ENCODE measurements around the gene ZNF253. TPM values are rescaled to one million over a fixed set of nuclear protein-coding genes. Genes with fewer than 3 reads are reported as not detected.
A peak's percentile ranks its signal among the peaks of the same experiment; 100 is the strongest.
"Not testable (repeated sequence)": the region's sequence is repeated elsewhere in the genome, so short reads cannot be mapped to it uniquely, and the experiment has no call there.

ZNF253 gene
- 3.5 TPM for polyA plus RNA-seq (2012; ENCODE audit: missing spikeins)

- FAIRE-seq (peak; percentile 78), DNase-seq (ENCODE audit: insufficient read length) (peak; percentile 69)
- peak; percentile 92 for TF ChIP-seq POLR2A (IDR thresholded peaks at IDR 0.05; ENCODE audit: low read depth, low read length)
- TF ChIP-seq POLR2AphosphoS5 (IDR thresholded peaks at IDR 0.05; ENCODE audit: low read depth, low read length), result peak; percentile 93
- TF ChIP-seq TAF1 (IDR thresholded peaks at IDR 0.05; ENCODE audit: borderline replicate concordance, low read depth, low read length), result peak; percentile 72; the same call in 1 of the 2 replicates
Measured at GRCh38 chr19:19865750-19866610, at the start of gene ZNF253. ZNF253 (plus strand) TSS chr19:19865882; CDS start chr19:19865997, 115 bp downstream.

- no peak for FAIRE-seq
- DNase-seq (ENCODE audit: insufficient read length), result no peak
- TF ChIP-seq POLR2A (IDR thresholded peaks at IDR 0.05; ENCODE audit: low read depth, low read length) (no peak), TAF1 (IDR thresholded peaks at IDR 0.05; ENCODE audit: borderline replicate concordance, low read depth, low read length) (no peak), POLR2AphosphoS5 (IDR thresholded peaks at IDR 0.05; ENCODE audit: low read depth, low read length) (no peak)
Measured at GRCh38 chr19:19816679-19817078, 49.0 kb upstream of the ZNF253 start.

- TF ChIP-seq TAF1 (IDR thresholded peaks at IDR 0.05; ENCODE audit: borderline replicate concordance, low read depth, low read length) (no peak), POLR2A (IDR thresholded peaks at IDR 0.05; ENCODE audit: low read depth, low read length) (no peak), POLR2AphosphoS5 (IDR thresholded peaks at IDR 0.05; ENCODE audit: low read depth, low read length) (no peak)
- FAIRE-seq, result no peak
Measured at GRCh38 chr19:19817357-19817756, 48.3 kb upstream of the ZNF253 start.

GRCh38 chr19:19820774-19821320 lies 44.8 kb upstream of the ZNF253 start:
- FAIRE-seq, result no peak
- no peak for TF ChIP-seq TAF1 (IDR thresholded peaks at IDR 0.05; ENCODE audit: borderline replicate concordance, low read depth, low read length)
- no peak for TF ChIP-seq POLR2AphosphoS5 (IDR thresholded peaks at IDR 0.05; ENCODE audit: low read depth, low read length)
- no peak for TF ChIP-seq POLR2A (IDR thresholded peaks at IDR 0.05; ENCODE audit: low read depth, low read length)

More at GRCh38 chr19:19817357-19817756, 48.3 kb upstream of the ZNF253 start:
- DNase-seq (ENCODE audit: insufficient read length), result no peak

GRCh38 chr19:19821366-19821951 lies 44.2 kb upstream of the ZNF253 start, which contains the start of gene ZNF506:
ZNF506 (minus strand) TSS chr19:19821750; CDS start chr19:19821603, 147 bp downstream.
- FAIRE-seq (peak; percentile 89), DNase-seq (ENCODE audit: insufficient read length) (peak; percentile 52)

More at GRCh38 chr19:19820774-19821320, 44.8 kb upstream of the ZNF253 start:
- no peak for DNase-seq (ENCODE audit: insufficient read length)

GRCh38 chr19:19821976-19822375 lies 43.7 kb upstream of the ZNF253 start:
- not testable (repeated sequence) for DNase-seq (ENCODE audit: insufficient read length); FAIRE-seq

More at GRCh38 chr19:19821366-19821951, 44.2 kb upstream of the ZNF253 start, which contains the start of gene ZNF506:
- peak; percentile 77; the same call in 1 of the 2 replicates for TF ChIP-seq TAF1 (IDR thresholded peaks at IDR 0.05; ENCODE audit: borderline replicate concordance, low read depth, low read length)
- peak; percentile 85 for TF ChIP-seq POLR2AphosphoS5 (IDR thresholded peaks at IDR 0.05; ENCODE audit: low read depth, low read length)
- TF ChIP-seq POLR2A (IDR thresholded peaks at IDR 0.05; ENCODE audit: low read depth, low read length), result peak; percentile 88

- FAIRE-seq (no peak), DNase-seq (ENCODE audit: insufficient read length) (no peak)
- TF ChIP-seq POLR2AphosphoS5 (IDR thresholded peaks at IDR 0.05; ENCODE audit: low read depth, low read length) (no peak), TAF1 (IDR thresholded peaks at IDR 0.05; ENCODE audit: borderline replicate concordance, low read depth, low read length) (no peak)
Measured at GRCh38 chr19:19823916-19824315, 41.8 kb upstream of the ZNF253 start.

GRCh38 chr19:19826875-19827274 lies 38.8 kb upstream of the ZNF253 start:
- FAIRE-seq, result no peak
- TF ChIP-seq POLR2AphosphoS5 (IDR thresholded peaks at IDR 0.05; ENCODE audit: low read depth, low read length), result no peak
- TF ChIP-seq TAF1 (IDR thresholded peaks at IDR 0.05; ENCODE audit: borderline replicate concordance, low read depth, low read length), result no peak
- TF ChIP-seq POLR2A (IDR thresholded peaks at IDR 0.05; ENCODE audit: low read depth, low read length), result no peak
- no peak for DNase-seq (ENCODE audit: insufficient read length)

- DNase-seq (ENCODE audit: insufficient read length) (no peak), FAIRE-seq (no peak)
- TF ChIP-seq TAF1 (IDR thresholded peaks at IDR 0.05; ENCODE audit: borderline replicate concordance, low read depth, low read length) (no peak), POLR2AphosphoS5 (IDR thresholded peaks at IDR 0.05; ENCODE audit: low read depth, low read length) (no peak), POLR2A (IDR thresholded peaks at IDR 0.05; ENCODE audit: low read depth, low read length) (no peak)
Measured at GRCh38 chr19:19835560-19836038, 30.1 kb upstream of the ZNF253 start.

- FAIRE-seq, result no peak
- TF ChIP-seq TAF1 (IDR thresholded peaks at IDR 0.05; ENCODE audit: borderline replicate concordance, low read depth, low read length) (no peak), POLR2AphosphoS5 (IDR thresholded peaks at IDR 0.05; ENCODE audit: low read depth, low read length) (no peak), POLR2A (IDR thresholded peaks at IDR 0.05; ENCODE audit: low read depth, low read length) (no peak)
- DNase-seq (ENCODE audit: insufficient read length), result no peak
Measured at GRCh38 chr19:19847781-19848180, 17.9 kb upstream of the ZNF253 start.

- FAIRE-seq, result no peak
- TF ChIP-seq POLR2A (IDR thresholded peaks at IDR 0.05; ENCODE audit: low read depth, low read length) (no peak), POLR2AphosphoS5 (IDR thresholded peaks at IDR 0.05; ENCODE audit: low read depth, low read length) (no peak), TAF1 (IDR thresholded peaks at IDR 0.05; ENCODE audit: borderline replicate concordance, low read depth, low read length) (no peak)
- no peak for DNase-seq (ENCODE audit: insufficient read length)
Measured at GRCh38 chr19:19849056-19849455, 16.6 kb upstream of the ZNF253 start.

- not testable (repeated sequence) for FAIRE-seq; DNase-seq (ENCODE audit: insufficient read length)
Measured at GRCh38 chr19:19851740-19852139, 13.9 kb upstream of the ZNF253 start.

Data from GM12892 (cell line).